IMR-90 (cell line): Measurements from ENCODE around the gene PROM2. TPM values are rescaled to one million over a fixed set of nuclear protein-coding genes. Genes with fewer than 3 reads are reported as not detected.

ENCODE experiments used
- ATAC-seq: fragments of 200-7000 bp; cut with Tn5 transposase; 2 replicates; pipeline ENCODE4 v1.9.1; 2020; ENCODE audit warnings: low read depth, mild to moderate bottlenecking, moderate library complexity
- BruUV-seq: library from RNA; stranded (reverse); fragments of 400-500 nt; replicated peaks from 2 replicates; lab custom pipeline; 2021; lab: Mats Ljungman, UMichigan
- CTCF ChIA-PET: fragments of 300-600 bp; formaldehyde crosslinking; extraction: SDS; loops from one replicate; lab custom pipeline; 2021; ENCODE audit warnings: antibody characterized with exemption; lab: Yijun Ruan, JAX
- POLR2A ChIA-PET: fragments of 300-600 bp; sonication (Branson Sonifier 250); formaldehyde crosslinking; loops from one replicate; lab custom pipeline; 2022; ENCODE audit warnings: antibody characterized with exemption; ENCODE audit not compliant: unreplicated experiment; lab: Charles Lee
- DNase-seq: peaks from one replicate; pipeline ENCODE4 v3.0.0; 2013
- H2AFZ ChIP-seq: replicated peaks from 2 replicates; pipeline ENCODE3; 2013; ENCODE audit warnings: low read length, mild to moderate bottlenecking; ENCODE audit not compliant: poor library complexity
- H2AK5ac ChIP-seq: 2 replicates; pipeline ENCODE4 v1.6.1; 2013; ENCODE audit warnings: low read depth, low read length, inconsistent platforms
- H2AK9ac ChIP-seq: replicated peaks from 2 replicates; pipeline ENCODE3; 2013; ENCODE audit warnings: mild to moderate bottlenecking, low read depth, low read length, moderate library complexity; ENCODE audit not compliant: poor library complexity
- H2BK120ac ChIP-seq: 2 replicates; pipeline ENCODE4 v1.6.1; 2013; ENCODE audit warnings: low read depth, low read length, inconsistent platforms
- H2BK15ac ChIP-seq: 3 replicates; pipeline ENCODE4 v1.6.1; 2013; ENCODE audit warnings: low read depth, low read length, inconsistent platforms
- H2BK20ac ChIP-seq: 2 replicates; pipeline ENCODE4 v1.6.1; 2013; ENCODE audit warnings: low read depth, mild to moderate bottlenecking, inconsistent platforms, low read length, moderate library complexity
- H2BK5ac ChIP-seq: 2 replicates; pipeline ENCODE4 v1.6.1; 2013; ENCODE audit warnings: mild to moderate bottlenecking, low read depth, low read length, inconsistent platforms; ENCODE audit not compliant: poor library complexity, severe bottlenecking
- H3K14ac ChIP-seq: replicated peaks from 2 replicates; pipeline ENCODE4 v1.6.1; 2013; ENCODE audit warnings: low read depth, low read length, inconsistent platforms
- H3K18ac ChIP-seq: 2 replicates; pipeline ENCODE4 v1.6.1; 2013; ENCODE audit warnings: low read depth, low read length, control low read depth
- H3K23ac ChIP-seq: 2 replicates; pipeline ENCODE4 v1.6.1; 2013; ENCODE audit warnings: low read depth, low read length, inconsistent platforms
- H3K27ac ChIP-seq: 2 replicates; pipeline ENCODE4 v1.5.1; 2013; ENCODE audit warnings: mild to moderate bottlenecking, control low read depth, low read length; ENCODE audit not compliant: insufficient read depth
- H3K27me3 ChIP-seq: 2 replicates; pipeline ENCODE4 v1.6.1; 2013; ENCODE audit warnings: low read length; ENCODE audit not compliant: control insufficient read depth, insufficient read depth
- H3K36me3 ChIP-seq: 2 replicates; pipeline ENCODE4 v1.6.1; 2013; ENCODE audit warnings: low read length, mixed read lengths; ENCODE audit not compliant: control insufficient read depth, insufficient read depth
- H3K4ac ChIP-seq: 2 replicates; pipeline ENCODE4 v1.6.1; 2013; ENCODE audit warnings: low read depth, low read length, inconsistent platforms
- H3K4me1 ChIP-seq: 2 replicates; pipeline ENCODE4 v1.6.1; 2013; ENCODE audit warnings: low read length, mixed read lengths; ENCODE audit not compliant: control insufficient read depth, insufficient read depth
- H3K4me2 ChIP-seq: 2 replicates; pipeline ENCODE4 v1.6.1; 2013; ENCODE audit warnings: low read depth, mild to moderate bottlenecking, control low read depth, low read length, moderate library complexity
- H3K4me3 ChIP-seq: 2 replicates; pipeline ENCODE4 v1.5.1; 2013; ENCODE audit warnings: low read depth, mild to moderate bottlenecking, control low read depth, low read length, moderate library complexity; ENCODE audit not compliant: insufficient read depth
- H3K56ac ChIP-seq: 2 replicates; pipeline ENCODE4 v1.6.1; 2013; ENCODE audit warnings: low read length, inconsistent platforms; ENCODE audit not compliant: insufficient read depth; ENCODE audit errors: extremely low read depth
- H3K79me1 ChIP-seq, 2 experiments: 2 replicates each; pipeline ENCODE4 v1.6.1; 2013; ENCODE audit warnings: low read length in 2 of 2, inconsistent platforms in 1 of 2, low read depth in 1 of 2
- H3K9ac ChIP-seq: 2 replicates; pipeline ENCODE4 v1.6.1; 2013; ENCODE audit warnings: low read depth, low read length, control low read depth
- H3K9me1 ChIP-seq: 2 replicates; pipeline ENCODE4 v1.6.1; 2013; ENCODE audit warnings: low read length, inconsistent platforms; ENCODE audit not compliant: insufficient read depth
- H3K9me3 ChIP-seq: 2 replicates; pipeline ENCODE4 v1.6.1; 2013; ENCODE audit warnings: low read length; ENCODE audit not compliant: control insufficient read depth, insufficient read depth
- H4K20me1 ChIP-seq: 2 replicates; pipeline ENCODE4 v1.6.1; 2013; ENCODE audit warnings: low read length, inconsistent platforms; ENCODE audit not compliant: insufficient read depth
- H4K5ac ChIP-seq: 2 replicates; pipeline ENCODE4 v1.6.1; 2013; ENCODE audit warnings: mild to moderate bottlenecking, low read depth, low read length, control low read depth
- H4K8ac ChIP-seq, 2 experiments: 2 replicates each; pipeline ENCODE4 v1.6.1; 2013; ENCODE audit warnings: low read depth in 2 of 2, low read length in 2 of 2, control low read depth in 1 of 2, inconsistent platforms in 1 of 2
- H4K91ac ChIP-seq: 2 replicates; pipeline ENCODE4 v1.6.1; 2013; ENCODE audit warnings: low read depth, low read length, inconsistent platforms; ENCODE audit not compliant: insufficient read depth
- BHLHE40 ChIP-seq: fragments of 150-350 bp; IDR thresholded peaks from 2 replicates; pipeline ENCODE4 v1.6.1; 2016; ENCODE audit warnings: mild to moderate bottlenecking, low read depth, low read length
- CEBPB ChIP-seq: IDR thresholded peaks from 2 replicates; pipeline ENCODE4 v1.6.1; 2012; ENCODE audit warnings: low read depth, low read length, improper control_type of control experiment
- CHD1 ChIP-seq: IDR thresholded peaks from 2 replicates; pipeline ENCODE4 v1.6.1; 2012; ENCODE audit warnings: low read depth, low read length, improper control_type of control experiment
- CTCF ChIP-seq: conservative IDR thresholded peaks from 2 replicates; pipeline ENCODE4 v1.5.1; 2012; ENCODE audit warnings: mild to moderate bottlenecking, low read depth, low read length, improper control_type of control experiment
- ELK1 ChIP-seq: fragments of 150-350 bp; IDR thresholded peaks from 2 replicates; pipeline ENCODE4 v1.6.1; 2016; ENCODE audit warnings: low read depth, mild to moderate bottlenecking, low read length, moderate library complexity, borderline replicate concordance
- FOS ChIP-seq: fragments of 150-350 bp; IDR thresholded peaks from 2 replicates; pipeline ENCODE4 v1.6.1; 2016; ENCODE audit warnings: low read depth, low read length
- MAFK ChIP-seq: IDR thresholded peaks from 2 replicates; pipeline ENCODE4 v1.6.1; 2012; ENCODE audit warnings: low read depth, low read length, improper control_type of control experiment
- MAZ ChIP-seq: IDR thresholded peaks from 2 replicates; pipeline ENCODE4 v1.6.1; 2012; ENCODE audit warnings: low read depth, mild to moderate bottlenecking, low read length, improper control_type of control experiment, moderate library complexity, borderline replicate concordance
- MXI1 ChIP-seq: IDR thresholded peaks from 2 replicates; pipeline ENCODE4 v1.6.1; 2012; ENCODE audit warnings: low read depth, mild to moderate bottlenecking, low read length, moderate library complexity, borderline replicate concordance
- NFE2L2 ChIP-seq: fragments of 150-350 bp; IDR thresholded peaks from 2 replicates; pipeline ENCODE4 v1.6.1; 2016; ENCODE audit warnings: low read depth, mild to moderate bottlenecking, low read length
- POLR2A ChIP-seq: IDR thresholded peaks from 2 replicates; pipeline ENCODE4 v1.6.1; 2012; ENCODE audit warnings: mild to moderate bottlenecking, low read depth, low read length
- RAD21 ChIP-seq: IDR thresholded peaks from 2 replicates; pipeline ENCODE4 v1.6.1; 2012; ENCODE audit warnings: low read length, improper control_type of control experiment
- RCOR1 ChIP-seq: IDR thresholded peaks from 2 replicates; pipeline ENCODE4 v1.6.1; 2012; ENCODE audit warnings: mild to moderate bottlenecking, low read length, improper control_type of control experiment; ENCODE audit not compliant: insufficient replicate concordance
- RFX5 ChIP-seq: IDR thresholded peaks from 2 replicates; pipeline ENCODE4 v1.8.0; 2012; ENCODE audit warnings: low read depth, mild to moderate bottlenecking, low read length, moderate library complexity
- SMC3 ChIP-seq: fragments of 150-350 bp; IDR thresholded peaks from 2 replicates; pipeline ENCODE4 v1.6.1; 2016; ENCODE audit warnings: low read depth, mild to moderate bottlenecking, antibody characterized with exemption, low read length, moderate library complexity
- WGBS, 2 experiments: methylation state at CpG; one replicate each; pipeline versions ENCODE4 v1.1.5 to v1.1.7; 2013; ENCODE audit warnings: missing lambda C conversion rate in 2 of 2; ENCODE audit not compliant: insufficient read length in 1 of 2; ENCODE audit errors: extremely low coverage in 2 of 2; 5-methylcytosine and 5-hydroxymethylcytosine counted together
- dilution Hi-C: fragments of 300-500 bp; cut with HindIII; formaldehyde crosslinking; loops from one replicate; pipeline ENCODE4 v1.14.3; 2018; ENCODE audit warnings: low sequenced_read_pairs; ENCODE audit not compliant: unreplicated experiment
- in situ Hi-C: fragments of 300-500 bp; cut with MboI; formaldehyde crosslinking; loops from 3 replicates; pipeline ENCODE4 v1.14.3; 2019; ENCODE audit warnings: low sequenced_read_pairs, inconsistent platforms, mixed read lengths
- intact Hi-C: fragments of 100-400 bp; cut with micrococcal nuclease; formaldehyde crosslinking; loops from 2 replicates; pipeline ENCODE4 v1.10.0; 2022
- polyA plus RNA-seq, 3 experiments: library from polyadenylated mRNA; depleted of rRNA; stranded (reverse); fragments of >200 nt; gene quantifications; 2 replicates each; pipeline ENCODE4 v1.2.3, GENCODE V29; 2012; ENCODE audit warnings: low replicate concordance in 1 of 3
- total RNA-seq: library from RNA; depleted of rRNA; stranded (reverse); fragments of >200 nt; gene quantifications from 2 replicates; pipeline ENCODE4 v1.2.3, GENCODE V29; 2012
- TF ChIP-seq, protein P1 (sequence below): fragments of 150-350 bp; IDR thresholded peaks from 2 replicates; pipeline ENCODE4 v1.6.1; 2017; ENCODE audit warnings: mild to moderate bottlenecking, antibody characterized with exemption, low read length, low read depth

The PROM2 gene
- total and polyA plus RNA-seq, 2 of the 4 experiments (the other 2 are of a cell fraction) = 0.26 TPM; not detected in 1

GRCh38 chr2:95272781-95273180 is 1.5 kb upstream of the PROM2 start:
- intact Hi-C loops = no loop called here
- POLR2A ChIA-PET = no interaction called here

More at GRCh38 chr2:95272781-95273180, 1.5 kb upstream of the PROM2 start:
- H4K5ac ChIP-seq = no peak overlapping the region
- H3K27ac ChIP-seq = no peak overlapping the region
- no peak overlapping the region for H4K91ac ChIP-seq
- CTCF ChIA-PET = no interaction called here
- no peak overlapping the region for H4K8ac ChIP-seq
- no peaks in the 10 kb centered on the region for H3K36me3 ChIP-seq
- no peaks in the 10 kb centered on the region for H3K9me1 ChIP-seq
- H3K4me2 ChIP-seq = no peak overlapping the region
- H2BK15ac ChIP-seq = no peak overlapping the region
- in situ Hi-C loops = no loop called here
- no peak overlapping the region for H2BK5ac ChIP-seq
- no peak overlapping the region for H2AK9ac ChIP-seq
- no peak overlapping the region for H3K18ac ChIP-seq
- H2AFZ ChIP-seq = no peak overlapping the region
- no peaks in the 10 kb centered on the region for H4K20me1 ChIP-seq
- no CpG with 5 or more reads among the region's 1 CpG for WGBS, 2 experiments
- TF ChIP-seq CHD1 (no peak), NFE2L2 (no peak), RCOR1 (no peak), MAFK (no peak), SMC3 (no peak), RFX5 (no peak), BHLHE40 (no peak), MXI1 (no peak), RAD21 (no peak), CTCF (no peak), CEBPB (no peak), MAZ (no peak), ELK1 (no peak), POLR2A (no peak), FOS (no peak)
- TF ChIP-seq, protein P1, sequence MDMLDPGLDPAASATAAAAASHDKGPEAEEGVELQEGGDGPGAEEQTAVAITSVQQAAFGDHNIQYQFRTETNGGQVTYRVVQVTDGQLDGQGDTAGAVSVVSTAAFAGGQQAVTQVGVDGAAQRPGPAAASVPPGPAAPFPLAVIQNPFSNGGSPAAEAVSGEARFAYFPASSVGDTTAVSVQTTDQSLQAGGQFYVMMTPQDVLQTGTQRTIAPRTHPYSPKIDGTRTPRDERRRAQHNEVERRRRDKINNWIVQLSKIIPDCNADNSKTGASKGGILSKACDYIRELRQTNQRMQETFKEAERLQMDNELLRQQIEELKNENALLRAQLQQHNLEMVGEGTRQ = no peak
- ATAC-seq (no peak), DNase-seq (no peak)
- H3K79me1 ChIP-seq = no peaks in the 10 kb centered on the region
- no TSS peak for BruUV-seq
- no peak overlapping the region for H2BK20ac ChIP-seq
- no peak overlapping the region for H3K23ac ChIP-seq
- no peaks in the 10 kb centered on the region; the same call in 1 of the 2 replicates for H3K27me3 ChIP-seq
- no peak overlapping the region for H3K14ac ChIP-seq
- no peak overlapping the region for H3K4ac ChIP-seq
- no peak overlapping the region for H3K9ac ChIP-seq
- dilution Hi-C loops = no loop called here
- 0 out of 2 replicates have a peak, but pooled peaks cover 2% of the 10 kb centered on the region for H3K9me3 ChIP-seq
- no peak overlapping the region for H3K4me3 ChIP-seq
- no peak overlapping the region for H2AK5ac ChIP-seq
- no peak overlapping the region for H3K56ac ChIP-seq
- no peak overlapping the region for H2BK120ac ChIP-seq
- no peaks in the 10 kb centered on the region for H3K4me1 ChIP-seq
